GM19328 (cell line): ENCODE data around the gene PDS5B.
"Not testable (repeated sequence)": the region's sequence is repeated elsewhere in the genome, so short reads cannot be mapped to it uniquely, and the experiment has no call there.

Experiments used
- ATAC-seq: cut with Tn5 transposase; IDR thresholded peaks from one replicate; pipeline ENCODE4 v1.9.1; 2021; ENCODE audit warnings: mild to moderate bottlenecking, moderate library complexity; ENCODE audit not compliant: unreplicated experiment

The PDS5B gene

GRCh38 chr13:32781906-32782305 lies 195.7 kb downstream of the PDS5B start:
- no peak for ATAC-seq

GRCh38 chr13:32783067-32783466 lies 196.8 kb downstream of the PDS5B start:
- no peak for ATAC-seq

GRCh38 chr13:32790731-32791130 lies 204.5 kb downstream of the PDS5B start:
- ATAC-seq, result no peak

- peak; percentile 80 for ATAC-seq
Observed at GRCh38 chr13:32791545-32792172, 205.4 kb downstream of the PDS5B start.

GRCh38 chr13:32796754-32797153 lies 210.5 kb downstream of the PDS5B start:
- no peak for ATAC-seq

- ATAC-seq, result no peak
Observed at GRCh38 chr13:32802159-32802558, 215.9 kb downstream of the PDS5B start.

- ATAC-seq, result no peak
Observed at GRCh38 chr13:32804673-32805230, 218.5 kb downstream of the PDS5B start.

- ATAC-seq, result peak; percentile 67
Observed at GRCh38 chr13:32811297-32811800, 225.1 kb downstream of the PDS5B start.

- ATAC-seq, result no peak
Observed at GRCh38 chr13:32821149-32821688, 235.0 kb downstream of the PDS5B start.

- no peak for ATAC-seq
Observed at GRCh38 chr13:32822771-32823170, 236.5 kb downstream of the PDS5B start.

- ATAC-seq, result no peak
Observed at GRCh38 chr13:32823597-32823996, 237.3 kb downstream of the PDS5B start.

- no peak for ATAC-seq
Observed at GRCh38 chr13:32824061-32824460, 237.8 kb downstream of the PDS5B start.

GRCh38 chr13:32824675-32825074 lies 238.4 kb downstream of the PDS5B start:
- ATAC-seq, result no peak

GRCh38 chr13:32825481-32825880 lies 239.2 kb downstream of the PDS5B start:
- no peak for ATAC-seq

- not testable (repeated sequence) for ATAC-seq
Observed at GRCh38 chr13:32826372-32826771, 240.1 kb downstream of the PDS5B start.
